Measurements from ENCODE around the gene RIMBP2.

Gene RIMBP2

DNA sequence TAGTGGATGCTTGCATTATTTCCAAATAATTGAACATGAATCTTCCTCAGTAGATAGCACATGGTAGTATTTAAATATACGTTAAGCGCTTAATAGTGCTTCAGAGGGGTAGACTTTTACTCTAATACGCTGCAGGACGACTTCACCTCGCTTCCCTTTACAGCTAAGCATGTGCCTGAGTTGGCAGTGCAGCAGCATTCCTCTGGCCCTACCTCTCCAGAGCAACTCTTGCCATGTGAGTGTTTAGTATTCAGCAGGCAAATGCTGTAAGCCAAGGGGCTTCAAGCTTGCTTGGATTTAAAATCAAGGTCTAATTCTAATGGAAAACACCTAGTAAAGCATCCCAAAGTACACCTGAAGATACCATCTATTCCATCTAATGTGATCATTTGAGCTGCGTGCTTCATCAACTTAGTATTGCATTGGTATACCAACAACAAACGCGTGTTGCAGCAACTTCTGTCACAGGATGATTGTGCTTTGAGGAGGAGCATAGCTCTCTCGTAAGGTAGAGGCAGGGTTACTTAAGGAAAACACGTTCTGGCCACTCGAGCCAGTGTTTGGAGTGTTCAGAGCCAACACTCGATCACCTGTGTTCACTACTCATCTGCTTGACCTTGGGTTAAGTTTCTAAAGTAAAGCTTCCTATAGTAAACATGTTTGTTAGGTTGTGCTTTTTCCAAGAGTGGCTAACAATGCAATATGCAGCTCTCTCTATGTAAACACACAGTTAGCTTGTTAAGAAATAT lies 317.8 kb downstream of the RIMBP2 start:
- no peak for DNase-seq

- no peak for DNase-seq
These were observed 319.4 kb downstream of the RIMBP2 start for GRCh38 chr12:130396667-130397066.

GRCh38 chr12:130394906-130395305 lies 321.2 kb downstream of the RIMBP2 start:
- DNase-seq: no peak

GRCh38 chr12:130391186-130391585 lies 324.9 kb downstream of the RIMBP2 start:
- no peak for DNase-seq

DNA sequence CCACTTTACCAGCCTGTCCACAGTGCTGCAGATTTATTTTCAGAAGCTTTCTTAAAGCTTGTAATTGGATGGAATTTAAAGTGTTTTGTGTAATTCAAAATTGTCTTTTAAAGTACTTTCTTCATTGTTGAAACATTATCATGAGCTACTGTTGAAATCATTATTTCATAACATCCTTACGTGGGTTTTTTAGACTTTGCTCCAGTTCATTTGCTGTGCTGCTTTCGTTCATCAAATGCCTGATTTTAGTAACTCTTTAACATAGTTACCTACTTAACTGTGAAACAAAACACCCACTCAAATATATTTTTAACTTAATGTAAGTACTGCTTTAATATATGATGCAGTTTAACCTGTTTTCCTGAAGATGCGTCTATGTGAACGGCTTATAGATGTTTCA lies 330.9 kb downstream of the RIMBP2 start:
- no peak for DNase-seq

GRCh38 chr12:130384234-130384633 lies 331.9 kb downstream of the RIMBP2 start:
- no peak for DNase-seq

DNA sequence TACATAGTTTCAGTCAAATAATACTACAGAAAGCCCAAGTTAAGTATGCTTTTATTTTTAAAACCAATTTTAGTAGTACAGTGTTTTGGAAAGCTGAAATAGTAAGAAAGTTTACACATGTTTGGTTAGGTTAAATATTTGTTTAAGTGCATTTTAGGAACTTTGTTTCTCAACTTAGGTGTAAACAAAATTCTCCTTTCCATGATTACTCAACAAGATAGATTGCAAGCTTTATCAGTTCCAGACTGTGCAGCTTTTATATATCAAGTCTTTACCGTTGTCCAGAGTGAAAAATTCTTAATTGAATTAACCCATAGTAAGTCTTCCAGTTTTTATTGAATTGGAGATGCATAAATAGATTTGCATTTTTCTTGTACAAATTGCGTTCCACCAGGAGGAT lies 333.3 kb downstream of the RIMBP2 start:
- no peak for DNase-seq

DNA sequence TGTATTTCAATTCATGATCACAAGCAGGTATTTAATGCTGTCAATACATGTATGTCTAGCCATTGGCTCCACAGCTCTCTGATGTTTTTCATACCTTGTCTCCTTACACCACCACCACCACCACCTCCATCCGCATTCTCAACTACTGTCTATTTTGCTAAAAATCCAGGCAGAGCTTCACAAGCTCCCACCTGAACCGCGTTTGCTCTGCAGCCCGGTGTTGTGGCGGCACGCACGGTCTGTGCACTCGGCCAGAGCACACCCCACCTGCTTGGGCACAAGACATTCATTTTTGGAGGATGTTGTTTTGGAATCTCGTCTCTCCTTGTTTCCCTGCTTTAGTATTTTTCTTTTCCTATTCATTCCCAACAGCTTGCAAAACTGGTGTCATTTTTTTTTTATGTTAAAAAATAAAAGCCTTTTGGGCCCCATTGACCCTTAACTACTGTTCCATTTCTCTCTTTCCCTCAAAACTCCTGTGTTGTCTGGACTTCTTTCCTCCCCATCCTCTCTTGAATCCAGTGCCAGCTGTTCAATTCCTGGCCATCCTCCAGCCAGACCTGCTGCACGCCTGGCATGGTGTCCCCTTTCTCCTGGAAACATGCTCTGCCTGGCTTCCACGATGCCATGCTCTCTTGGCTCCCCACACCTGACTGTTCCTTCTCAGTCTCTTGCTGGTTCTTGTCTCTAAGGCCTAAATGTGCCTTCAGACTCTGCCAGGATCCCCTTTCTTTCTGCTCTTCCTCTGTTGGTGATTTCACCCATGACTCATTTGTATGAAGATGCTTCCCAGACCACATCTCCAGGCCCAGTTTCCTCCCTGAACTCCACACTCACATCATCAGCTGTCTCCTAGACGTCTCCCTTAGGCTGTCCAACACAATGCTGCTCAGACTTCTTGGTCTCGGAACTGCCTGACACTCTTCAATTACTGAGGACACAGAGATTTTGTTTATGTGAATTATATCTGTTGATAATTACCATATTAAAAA lies 340.5 kb downstream of the RIMBP2 start:
- no peak for DNase-seq

DNA sequence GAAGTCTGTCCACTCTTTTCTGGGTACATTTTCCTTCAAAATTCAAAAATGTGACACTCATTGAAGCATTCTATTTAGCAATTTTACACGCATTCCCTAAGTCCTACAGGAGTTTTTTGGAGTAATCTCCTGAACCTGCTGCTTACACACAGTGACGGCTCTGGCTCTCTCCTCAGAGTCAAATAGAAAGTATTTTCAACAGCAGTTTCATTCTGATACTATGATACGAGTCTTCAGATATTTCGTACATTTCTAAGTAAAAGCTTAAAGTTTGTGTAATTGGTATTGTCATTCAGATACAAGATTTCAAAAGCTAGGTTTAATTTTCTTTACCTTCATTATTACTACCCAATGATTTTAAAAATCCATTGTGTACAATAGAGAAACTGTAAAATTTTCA lies 342.0 kb downstream of the RIMBP2 start:
- no peak for DNase-seq

GRCh38 chr12:130372936-130373335 lies 343.2 kb downstream of the RIMBP2 start:
- no peak for DNase-seq

DNA sequence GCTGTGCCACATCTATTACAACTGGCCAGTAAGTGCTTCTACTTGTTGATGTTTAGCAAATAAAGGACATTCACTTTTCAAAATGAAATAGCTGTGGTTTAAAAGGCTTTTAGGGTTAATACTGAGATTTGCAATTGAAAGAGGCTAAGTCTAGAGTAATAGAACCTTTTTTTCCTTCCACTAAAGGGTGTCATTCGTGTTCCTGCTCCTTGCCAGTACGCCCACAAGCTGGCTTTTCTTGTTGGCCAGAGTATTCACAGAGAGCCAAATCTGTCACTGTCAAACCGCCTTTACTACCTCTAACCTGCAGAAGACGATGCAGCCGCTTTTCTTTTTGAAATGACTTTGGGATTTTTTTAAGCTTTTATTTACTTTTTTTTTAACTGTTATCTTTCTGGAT lies 344.8 kb downstream of the RIMBP2 start:
- no peak for DNase-seq

GRCh38 chr12:130369816-130370215 lies 346.3 kb downstream of the RIMBP2 start:
- no peak for DNase-seq

DNA sequence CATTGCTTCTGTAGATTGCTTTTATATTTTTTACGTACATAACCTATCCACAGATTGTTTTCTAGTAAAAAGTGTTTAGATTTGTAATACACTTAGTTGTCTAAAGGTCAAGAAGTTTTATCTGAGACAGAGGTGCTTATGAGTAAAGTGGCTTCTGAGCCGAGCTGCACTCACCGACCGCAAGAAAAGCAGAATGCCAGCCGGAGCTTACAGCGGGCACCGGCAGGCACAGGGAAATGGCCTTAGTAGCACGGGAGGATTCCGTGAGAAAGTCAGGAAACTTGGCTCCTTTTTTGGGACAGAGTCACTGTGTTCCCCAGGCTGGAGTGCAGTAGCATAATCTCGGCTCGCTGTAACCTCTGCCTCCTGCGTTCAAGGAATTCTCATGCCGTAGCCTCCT lies 348.6 kb downstream of the RIMBP2 start:
- DNase-seq: no peak

DNA sequence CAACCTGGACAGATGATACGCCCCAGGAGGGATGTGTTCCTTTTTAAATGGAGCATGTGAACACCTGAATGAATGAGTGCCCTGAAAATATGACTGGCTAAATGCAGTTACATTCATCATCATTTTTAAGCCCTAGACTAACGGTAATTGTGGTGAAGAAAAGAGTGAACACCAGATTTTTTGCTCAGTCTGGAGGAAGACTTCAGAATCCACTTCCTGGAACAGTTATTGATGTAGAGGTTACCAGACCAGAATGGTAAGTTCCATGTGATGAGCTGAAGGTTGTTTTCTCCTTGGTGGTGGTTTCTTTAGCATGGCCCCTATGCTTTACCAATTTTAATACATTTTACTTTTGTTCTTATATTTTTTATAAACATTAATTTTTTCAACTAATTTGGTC lies 349.1 kb downstream of the RIMBP2 start:
- no peak for DNase-seq

- DNase-seq: no peak
These were observed 349.9 kb downstream of the RIMBP2 start for GRCh38 chr12:130366159-130366558.

DNA sequence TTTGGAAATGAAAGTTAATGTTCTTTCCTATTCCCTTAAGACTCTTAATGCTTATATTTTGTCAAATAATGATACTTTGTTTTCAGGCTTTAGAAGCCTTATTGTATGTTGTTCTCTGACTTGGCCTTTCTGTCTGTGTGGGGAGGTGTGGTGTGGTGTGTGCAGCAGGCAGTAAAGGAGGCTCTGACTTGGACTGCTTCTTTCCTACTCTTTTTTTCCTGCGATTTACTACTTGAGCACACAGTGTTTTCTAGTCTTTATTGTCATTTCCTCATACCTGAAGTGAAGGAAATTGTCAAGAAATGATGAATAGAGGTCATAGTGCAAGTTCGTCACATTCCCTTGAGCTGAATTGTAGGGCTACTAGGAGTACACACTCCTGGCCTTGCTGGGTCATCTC lies 351.5 kb downstream of the RIMBP2 start:
- DNase-seq: no peak

- DNase-seq: no peak
These were observed 354.0 kb downstream of the RIMBP2 start for GRCh38 chr12:130362060-130362459.

GRCh38 chr12:130357729-130358330 lies 358.3 kb downstream of the RIMBP2 start:
- no peak for DNase-seq

- DNase-seq: no peak
These were observed 358.9 kb downstream of the RIMBP2 start for GRCh38 chr12:130357241-130357640.

DNA sequence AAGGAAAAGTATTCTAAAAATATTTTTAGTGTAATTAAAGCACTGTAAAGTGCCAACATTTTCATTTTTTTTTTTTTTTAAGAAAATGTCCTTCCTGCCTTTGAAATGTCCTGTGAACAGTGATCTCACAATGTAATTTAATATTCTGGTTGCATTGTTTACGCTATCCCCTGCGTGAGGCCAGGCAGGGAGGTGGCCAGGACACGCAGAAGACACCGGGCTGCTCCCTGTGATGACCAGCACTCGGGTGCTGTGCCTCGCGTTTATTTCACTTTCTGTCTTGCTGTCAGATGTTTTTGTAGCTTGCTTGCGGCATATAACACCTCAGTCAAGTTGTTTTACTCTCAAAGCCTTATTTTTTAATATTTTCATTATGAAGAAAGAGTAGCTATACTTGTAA lies 359.9 kb downstream of the RIMBP2 start:
- DNase-seq: no peak

- no peak for DNase-seq
These were observed 361.7 kb downstream of the RIMBP2 start for GRCh38 chr12:130354407-130354806.

DNA sequence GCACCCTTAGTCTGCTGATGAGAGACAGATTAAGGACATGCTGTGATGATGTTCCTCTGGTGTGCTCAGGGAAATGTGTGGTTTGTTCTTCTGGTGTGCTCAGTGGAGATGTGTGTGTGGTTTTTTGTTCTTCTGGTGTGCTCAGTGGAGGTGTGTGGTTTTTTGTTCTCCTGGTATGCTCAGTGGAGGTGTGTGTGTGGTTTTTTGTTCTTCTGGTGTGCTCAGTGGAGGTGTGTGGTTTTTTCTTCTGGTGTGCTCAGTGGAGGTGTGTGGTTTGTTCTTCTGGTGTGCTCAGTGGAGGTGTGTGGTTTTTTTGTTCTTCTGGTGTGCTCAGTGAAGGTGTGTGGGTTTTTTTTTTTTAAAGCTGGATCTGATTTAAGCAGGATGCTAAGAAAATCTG lies 363.0 kb downstream of the RIMBP2 start:
- no peak for DNase-seq

GRCh38 chr12:130351326-130351725 lies 364.8 kb downstream of the RIMBP2 start:
- DNase-seq: no peak

DNA sequence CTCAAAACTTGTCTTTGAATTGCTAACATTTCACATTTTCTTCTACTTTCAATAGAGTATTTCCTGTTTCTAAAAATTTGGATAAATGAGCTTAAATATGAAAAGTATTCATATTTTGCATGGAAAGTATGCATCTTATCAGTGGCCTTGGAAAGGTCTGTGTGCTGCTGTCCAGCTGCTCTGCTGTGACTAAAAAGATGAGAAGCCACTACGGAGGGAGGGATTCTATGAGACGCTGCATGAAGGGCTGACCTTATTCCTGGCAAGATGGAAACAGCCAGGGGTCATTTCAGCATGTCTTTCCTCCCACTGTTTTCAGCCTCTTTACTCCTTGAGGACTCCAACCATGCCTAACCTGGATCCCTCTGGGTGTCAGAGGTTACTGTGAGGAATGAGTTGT lies 365.4 kb downstream of the RIMBP2 start:
- DNase-seq: no peak

All from femur (tissue), 1 donor.